Measurements from ENCODE around the gene NDUFB2.

- TF ChIP-seq CTCF (IDR thresholded peaks at IDR 0.05) (no peak), EZH2 (IDR thresholded peaks at IDR 0.05; ENCODE audit: borderline replicate concordance, insufficient read depth, low read depth, low read length, poor library complexity, severe bottlenecking) (no peak)
Observed at GRCh38 chr7:140657891-140658290, 38.6 kb upstream of the NDUFB2 start.
